ENCODE results near the gene B4GALNT3. TPM values are rescaled to one million over a fixed set of nuclear protein-coding genes. Genes with fewer than 3 reads are reported as not detected.
"Not testable (repeated sequence)": the region's sequence is repeated elsewhere in the genome, so short reads cannot be mapped to it uniquely, and the experiment has no call there.

The B4GALNT3 gene
- 1 to 10 TPM in 2 of 3 donors, under 1 TPM in 1; 0.56 to 6.3 (median 2.1) TPM for polyA plus RNA-seq

GRCh38 chr12:459430-460258 is at the start of gene B4GALNT3:
Gene B4GALNT3 (plus strand): TSS chr12:459939. CDS start chr12:460377, 438 bp downstream.
- 4 to 6% (median 5%) methylated on average over 43 to 81 of the region's 82 CpGs for WGBS, 3 donors
- no peak within 1 kb of the TSS for H3K27ac ChIP-seq (ENCODE audit: low read depth, low read length)

DNA sequence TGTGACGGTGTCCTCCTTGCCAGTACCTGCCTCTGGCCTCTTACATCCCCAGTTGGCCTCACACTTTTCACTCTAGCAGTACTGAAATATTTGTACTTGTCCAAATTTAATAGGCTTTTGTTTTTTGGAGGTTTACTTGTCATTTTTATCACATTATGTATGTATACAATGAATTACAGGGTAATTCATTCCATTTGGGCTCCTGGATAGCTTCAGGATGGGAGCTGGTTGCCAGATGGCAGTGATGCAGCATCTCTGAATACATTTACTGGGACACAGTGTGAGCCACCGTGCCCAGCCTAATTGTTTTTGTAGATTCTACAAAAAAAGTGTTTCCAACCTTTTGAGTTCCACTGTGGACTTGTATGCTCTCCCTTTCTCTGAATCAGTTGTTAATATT is 44.9 kb upstream of the B4GALNT3 start:
- 88 to 92% (median 89%) methylated on average over 2 of the region's 2 CpGs for WGBS, 3 donors
- H3K27ac ChIP-seq (ENCODE audit: low read depth, low read length) = no peak overlapping the region

- no peak overlapping the region for H3K27ac ChIP-seq (ENCODE audit: low read depth, low read length)
- WGBS, 3 donors = 95 to 98% (median 96%) methylated on average over 6 of the region's 6 CpGs
These were observed 41.3 kb upstream of the B4GALNT3 start for GRCh38 chr12:418432-418831.

DNA sequence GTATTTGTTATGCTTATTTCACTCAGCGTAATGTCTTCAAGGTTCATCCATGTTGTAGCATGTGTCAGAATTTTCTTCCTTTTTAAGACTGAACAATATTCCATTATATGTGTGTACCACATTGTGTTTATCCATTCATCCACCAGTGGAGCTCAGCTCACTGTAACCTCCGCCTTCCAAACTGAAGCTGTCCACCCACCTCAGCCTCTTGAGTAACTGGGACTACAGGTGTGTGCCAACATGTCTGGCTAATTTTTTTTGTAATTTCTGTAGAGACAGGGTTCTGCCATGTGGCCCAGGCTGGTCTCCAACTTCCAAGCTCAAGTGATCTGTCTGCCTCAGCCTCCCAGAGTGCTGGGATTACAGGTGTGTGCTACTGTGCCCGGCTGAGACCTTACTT is 37.2 kb upstream of the B4GALNT3 start:
- 90 to 94% (median 92%) methylated on average over 3 of the region's 3 CpGs for WGBS, 3 donors
- H3K27ac ChIP-seq (ENCODE audit: low read depth, low read length) = no peak overlapping the region

DNA sequence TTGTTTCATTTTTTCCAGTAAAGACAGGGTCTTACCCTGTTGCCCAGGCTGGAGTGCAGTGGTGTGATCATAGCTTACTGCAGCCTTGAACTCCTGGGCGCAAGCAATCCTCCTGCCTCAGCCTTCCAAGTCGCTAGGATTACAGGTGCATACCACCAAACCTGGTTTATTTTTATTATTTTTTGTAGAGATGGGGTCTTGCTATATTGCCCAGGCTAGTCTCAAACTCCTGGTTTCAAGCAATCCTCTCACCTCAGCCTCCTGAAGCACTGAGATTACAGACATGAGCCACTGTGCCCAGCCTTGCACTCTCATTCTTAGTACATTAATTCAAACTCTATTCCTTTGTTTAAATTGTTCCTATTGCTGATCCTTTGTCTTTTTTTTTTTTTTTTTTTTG is 24.0 kb upstream of the B4GALNT3 start:
- WGBS, 3 donors = 94 to 98% (median 97%) methylated on average over 2 of the region's 2 CpGs
- H3K27ac ChIP-seq (ENCODE audit: low read depth, low read length) = not testable (repeated sequence)

- no peak overlapping the region for H3K27ac ChIP-seq (ENCODE audit: low read depth, low read length)
- 55 to 62% (median 57%) methylated on average over 16 of the region's 16 CpGs for WGBS, 3 donors
These were observed 17.4 kb upstream of the B4GALNT3 start for GRCh38 chr12:442235-442884.

- WGBS, 3 donors = 84 to 100% (median 90%) methylated on average over 1 of the region's 1 CpG
- H3K27ac ChIP-seq (ENCODE audit: low read depth, low read length) = no peak overlapping the region
These were observed 12.6 kb upstream of the B4GALNT3 start for GRCh38 chr12:447141-447540.

GRCh38 chr12:449203-449602 is 10.5 kb upstream of the B4GALNT3 start:
- H3K27ac ChIP-seq (ENCODE audit: low read depth, low read length) = no peak overlapping the region
- 61 to 68% (median 63%) methylated on average over 4 of the region's 4 CpGs for WGBS, 3 donors

DNA sequence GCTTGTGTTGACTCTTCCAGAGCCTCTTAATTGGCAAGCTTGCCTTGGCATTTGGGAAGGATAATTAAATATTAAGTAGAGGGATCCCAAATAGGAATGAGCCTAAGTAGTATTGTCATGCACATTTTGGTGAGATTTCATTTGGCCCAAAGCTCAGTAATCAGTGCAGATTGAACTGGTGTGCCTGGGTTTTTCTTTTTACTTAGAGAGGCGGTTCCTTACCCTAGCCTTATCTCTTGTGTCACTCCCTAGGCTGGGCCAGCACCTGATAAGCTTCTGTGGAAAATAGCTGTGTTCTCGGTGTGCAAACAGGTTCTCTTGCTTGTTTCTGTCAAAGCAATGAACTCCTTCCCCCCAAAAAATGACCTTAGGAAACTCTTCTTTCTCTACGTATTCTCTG is 9.3 kb upstream of the B4GALNT3 start:
- WGBS, 3 donors = 24 to 87% (median 80%) methylated on average over 3 of the region's 3 CpGs
- no peak overlapping the region for H3K27ac ChIP-seq (ENCODE audit: low read depth, low read length)

- H3K27ac ChIP-seq (ENCODE audit: low read depth, low read length) = no peak overlapping the region
- whole genome bisulfite sequencing, 3 donors = 49 to 64% (median 51%) methylated on average over 15 to 17 of the region's 25 CpGs
These were observed 7.0 kb upstream of the B4GALNT3 start for GRCh38 chr12:452667-453210.

DNA sequence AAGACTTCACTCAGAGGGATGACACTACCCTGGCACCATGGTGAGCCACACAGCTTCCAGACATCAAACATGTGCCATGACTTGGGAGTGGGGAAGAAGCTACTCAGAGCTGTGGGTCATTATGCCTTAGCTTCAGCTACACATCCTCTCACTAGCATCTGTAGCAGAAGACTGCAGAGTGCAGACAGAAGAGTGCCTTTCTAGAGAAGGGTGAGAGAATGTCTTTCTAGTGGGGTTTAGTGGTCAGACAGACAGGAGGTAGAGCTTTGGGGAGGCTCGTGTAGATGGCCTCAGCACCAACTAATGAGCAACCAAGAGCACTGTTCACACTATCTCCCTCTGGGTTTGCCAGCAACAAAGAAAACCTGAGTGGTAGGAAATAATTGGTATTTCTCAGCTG is 4.9 kb upstream of the B4GALNT3 start:
- no peak overlapping the region for H3K27ac ChIP-seq (ENCODE audit: low read depth, low read length)

DNA sequence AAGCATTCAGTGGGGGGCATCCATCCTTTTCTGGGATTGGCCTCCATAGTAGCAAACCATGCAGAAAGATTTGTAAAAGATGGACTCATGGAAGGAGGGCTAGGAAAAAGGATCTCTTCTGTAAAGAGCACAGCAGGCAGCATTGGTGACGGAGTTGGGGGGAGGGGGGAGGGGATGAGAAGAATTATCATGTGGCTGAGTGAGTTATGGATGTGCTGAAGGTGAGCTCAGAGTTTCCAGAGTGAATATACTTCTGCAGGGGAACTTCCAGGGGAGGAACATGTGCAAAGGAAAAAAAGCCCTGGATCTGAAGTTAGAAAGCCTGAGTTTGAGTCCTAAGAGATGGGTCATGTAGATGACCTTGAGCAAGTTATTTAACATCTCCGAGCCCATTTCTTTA is 3.9 kb upstream of the B4GALNT3 start:
- WGBS, 3 donors = 33 to 65% (median 50%) methylated on average over 2 of the region's 2 CpGs
- H3K27ac ChIP-seq (ENCODE audit: low read depth, low read length) = no peak overlapping the region

More for the DNA sequence above, 4.9 kb upstream of the B4GALNT3 start:
- WGBS, 3 donors = 50 to 56% (median 50%) methylated on average over 1 of the region's 1 CpG

DNA sequence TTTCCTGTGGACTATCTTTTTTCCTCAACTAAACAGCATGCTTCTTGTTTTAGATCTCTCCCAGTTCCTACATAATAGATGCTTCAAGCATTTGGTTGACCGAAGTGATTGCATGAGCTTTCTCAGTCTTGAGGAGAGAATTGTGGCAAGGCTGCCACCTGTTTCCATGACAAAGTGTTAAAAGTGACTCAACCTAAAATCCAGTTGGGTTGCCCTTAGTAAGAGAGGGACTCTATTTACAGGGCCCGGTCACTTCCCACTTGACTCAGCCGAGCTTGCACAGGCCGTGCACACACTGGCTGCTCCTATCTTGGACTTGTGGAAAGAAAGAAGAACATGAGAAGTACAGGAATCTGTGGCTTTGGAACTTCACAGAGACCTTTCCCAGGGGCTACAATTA is 2.1 kb upstream of the B4GALNT3 start:
- H3K27ac ChIP-seq (ENCODE audit: low read depth, low read length) = no peak overlapping the region
- 87 to 89% (median 88%) methylated on average over 4 of the region's 4 CpGs for WGBS, 3 donors

DNA sequence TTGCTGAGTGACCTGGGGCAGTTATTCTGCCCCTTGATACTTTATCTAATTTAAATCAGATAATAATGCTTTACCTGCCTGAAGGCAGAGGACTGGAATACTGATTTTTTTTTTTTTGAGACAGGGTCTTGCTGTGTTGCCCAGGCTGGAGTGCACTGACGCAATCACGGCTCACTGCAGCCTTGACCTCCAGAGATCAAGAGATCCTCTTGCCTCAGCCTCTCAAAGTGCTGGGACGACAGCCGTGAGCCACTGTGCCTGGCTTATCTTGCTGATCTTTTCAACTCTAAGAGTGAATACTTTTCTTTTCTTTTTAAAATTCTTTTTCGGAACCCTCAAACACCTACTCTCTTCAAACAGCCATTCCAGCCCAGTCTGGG is 699 bp upstream of the B4GALNT3 start:
- WGBS, 3 donors = 34 to 69% (median 64%) methylated on average over 5 of the region's 5 CpGs
- H3K27ac ChIP-seq (ENCODE audit: low read depth, low read length) = no peak overlapping the region

DNA sequence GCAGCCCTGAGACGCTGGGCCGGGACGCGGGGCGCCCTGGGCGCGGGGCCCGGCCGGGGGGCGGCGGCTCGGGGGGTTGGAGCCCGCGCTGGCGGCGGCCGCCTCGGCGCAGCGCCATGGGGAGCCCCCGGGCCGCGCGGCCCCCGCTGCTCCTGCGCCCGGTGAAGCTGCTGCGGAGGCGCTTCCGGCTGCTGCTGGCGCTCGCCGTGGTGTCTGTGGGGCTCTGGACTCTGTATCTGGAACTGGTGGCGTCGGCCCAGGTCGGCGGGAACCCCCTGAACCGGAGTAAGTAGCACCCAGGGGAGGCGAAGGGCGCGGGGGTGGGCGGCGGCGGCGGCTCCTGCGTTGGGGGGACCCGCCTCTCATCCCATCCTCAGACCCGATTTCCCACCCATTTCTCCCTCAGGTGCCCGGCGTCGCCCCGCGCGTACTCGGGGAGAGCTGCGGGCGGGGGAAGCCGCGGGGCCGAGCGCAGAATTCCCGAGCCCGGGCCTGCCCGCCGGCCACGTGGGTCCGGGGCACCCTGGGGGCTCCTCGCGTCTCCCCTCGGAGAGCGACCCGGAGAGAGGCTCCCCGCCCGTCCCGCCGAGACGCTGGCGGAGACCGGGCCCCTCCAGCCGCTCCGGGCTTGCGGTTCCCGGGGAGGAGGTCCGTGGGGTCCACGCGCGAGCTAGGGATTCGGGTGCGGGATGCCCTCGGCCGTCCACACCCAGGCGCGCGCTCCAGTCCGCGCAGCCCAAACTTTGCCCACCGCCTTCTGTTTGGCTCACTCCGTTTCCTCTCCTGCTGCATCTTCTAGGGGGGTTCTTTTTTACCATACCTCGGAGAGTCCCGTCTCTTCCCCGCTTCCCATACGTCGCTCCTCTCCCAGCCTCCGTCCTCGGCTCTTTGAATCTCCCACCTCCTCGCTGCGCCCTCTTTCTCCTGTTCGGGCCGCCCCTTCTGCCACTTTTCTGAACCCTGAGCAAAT is 807 bp downstream of the B4GALNT3 start:
- H3K27ac ChIP-seq (ENCODE audit: low read depth, low read length) = no peak overlapping the region
- 6 to 7% (median 6%) methylated on average over 69 to 109 of the region's 109 CpGs for WGBS, 3 donors

GRCh38 chr12:461425-461824 is 1.7 kb downstream of the B4GALNT3 start:
- 62 to 76% (median 74%) methylated on average over 13 of the region's 13 CpGs for WGBS, 3 donors
- H3K27ac ChIP-seq (ENCODE audit: low read depth, low read length) = no peak overlapping the region

DNA sequence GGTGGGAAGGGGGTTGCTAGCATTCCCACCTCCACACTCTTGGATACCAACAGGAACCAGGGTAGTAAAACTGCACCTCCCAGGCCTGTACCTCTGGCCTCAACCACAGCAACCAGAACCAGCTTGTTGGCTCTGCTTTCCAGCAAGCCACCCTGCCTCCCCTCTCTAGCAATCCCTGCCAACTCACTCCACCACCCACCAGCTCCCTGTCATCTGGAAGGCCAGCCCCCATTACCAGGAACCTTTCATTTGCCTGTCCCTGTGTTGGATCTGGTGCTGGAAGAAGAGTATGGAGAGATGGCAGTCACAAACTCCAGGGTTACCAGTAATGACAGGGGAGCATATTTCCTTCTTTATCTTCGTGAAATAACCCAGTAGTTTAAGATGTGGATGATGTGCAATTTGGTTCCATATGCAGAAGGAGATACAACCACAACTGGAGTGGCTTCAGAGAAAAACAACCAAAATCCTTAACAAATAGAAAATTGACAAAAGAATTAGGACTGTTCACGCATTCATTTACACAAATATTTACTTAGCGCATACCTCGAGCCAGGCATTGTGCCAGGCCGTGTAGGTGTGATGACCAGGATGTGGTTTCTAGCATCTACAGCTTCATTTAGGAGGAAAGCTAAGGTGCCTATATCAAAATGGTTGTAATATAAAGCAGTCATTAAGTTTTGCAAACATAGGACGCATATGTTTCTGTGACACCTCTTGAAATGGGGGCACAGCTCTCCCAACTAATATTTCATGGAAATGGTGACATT is 3.4 kb downstream of the B4GALNT3 start:
- H3K27ac ChIP-seq (ENCODE audit: low read depth, low read length) = no peak overlapping the region
- WGBS, 3 donors = 51 to 79% (median 76%) methylated on average over 6 of the region's 6 CpGs
